OCI-LY7 (cell line): ENCODE data around the gene ADCY3.

Experiments
- EZH2phosphoT487 ChIP-seq: fragments of 200-600 bp; sonication (generic); IDR thresholded peaks from 2 replicates; pipeline ENCODE4 v1.6.1; 2018; ENCODE audit warnings: low read depth, borderline replicate concordance, mild to moderate bottlenecking, mixed run types, antibody characterized with exemption, low read length, moderate library complexity, mixed read lengths
- TF ChIP-seq, protein P1 (sequence below): fragments of 200-600 bp; sonication (generic); conservative IDR thresholded peaks from 2 replicates; pipeline ENCODE4 v1.5.1; 2014; ENCODE audit warnings: mild to moderate bottlenecking, antibody characterized with exemption, low read length, moderate library complexity, mixed read lengths

DNA sequence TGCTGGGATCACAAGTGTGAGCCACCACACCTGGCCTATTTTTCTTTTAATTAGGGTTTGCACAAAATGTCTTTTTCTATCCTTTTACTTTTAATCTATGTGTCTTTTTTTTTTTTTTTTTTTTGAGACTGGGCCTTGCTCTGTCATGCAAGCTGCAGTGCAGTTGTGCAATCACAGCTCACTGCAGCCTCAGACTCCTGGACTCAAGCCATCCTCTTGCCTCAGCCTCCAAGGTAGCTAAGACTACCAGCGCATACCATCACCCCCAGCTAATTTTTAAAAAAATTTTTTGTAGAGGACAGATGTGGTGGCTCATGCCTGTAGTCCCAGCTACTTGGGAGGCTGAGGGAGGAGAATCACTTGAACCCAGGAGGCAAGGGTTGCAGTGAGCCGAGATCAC, 27.1 kb downstream of the ADCY3 start:
- TF ChIP-seq, protein P1, sequence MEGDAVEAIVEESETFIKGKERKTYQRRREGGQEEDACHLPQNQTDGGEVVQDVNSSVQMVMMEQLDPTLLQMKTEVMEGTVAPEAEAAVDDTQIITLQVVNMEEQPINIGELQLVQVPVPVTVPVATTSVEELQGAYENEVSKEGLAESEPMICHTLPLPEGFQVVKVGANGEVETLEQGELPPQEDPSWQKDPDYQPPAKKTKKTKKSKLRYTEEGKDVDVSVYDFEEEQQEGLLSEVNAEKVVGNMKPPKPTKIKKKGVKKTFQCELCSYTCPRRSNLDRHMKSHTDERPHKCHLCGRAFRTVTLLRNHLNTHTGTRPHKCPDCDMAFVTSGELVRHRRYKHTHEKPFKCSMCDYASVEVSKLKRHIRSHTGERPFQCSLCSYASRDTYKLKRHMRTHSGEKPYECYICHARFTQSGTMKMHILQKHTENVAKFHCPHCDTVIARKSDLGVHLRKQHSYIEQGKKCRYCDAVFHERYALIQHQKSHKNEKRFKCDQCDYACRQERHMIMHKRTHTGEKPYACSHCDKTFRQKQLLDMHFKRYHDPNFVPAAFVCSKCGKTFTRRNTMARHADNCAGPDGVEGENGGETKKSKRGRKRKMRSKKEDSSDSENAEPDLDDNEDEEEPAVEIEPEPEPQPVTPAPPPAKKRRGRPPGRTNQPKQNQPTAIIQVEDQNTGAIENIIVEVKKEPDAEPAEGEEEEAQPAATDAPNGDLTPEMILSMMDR: no peak
- TF ChIP-seq EZH2phosphoT487: no peak
